OCI-LY3 (cell line): ENCODE measurements around the gene ATP2A2.

Experiments
- H2AFZ ChIP-seq: fragments of 200-600, 300-600 bp; shearing (Covaris generic); 2 replicates; pipeline ENCODE4 v1.6.0; 2014; ENCODE audit warnings: antibody characterized with exemption, low read depth, low read length
- H3K27ac ChIP-seq: fragments of 200-600, 300-600 bp; sonication (generic); 2 replicates; pipeline ENCODE4 v1.5.1; 2014; ENCODE audit warnings: mild to moderate bottlenecking, low read length, moderate library complexity, mixed read lengths
- H3K27me3 ChIP-seq: fragments of 200-600, 300-600 bp; sonication (generic); 2 replicates; pipeline ENCODE4 v1.6.1; 2014; ENCODE audit warnings: low read depth, low read length, mixed read lengths
- H3K36me3 ChIP-seq: fragments of 200-600, 300-600 bp; sonication (generic); replicated peaks from 2 replicates; pipeline ENCODE3; 2014; ENCODE audit warnings: low read depth, low read length, mixed read lengths
- H3K4me1 ChIP-seq: fragments of 300-600, 200-600 bp; sonication (generic); 2 replicates; pipeline ENCODE4 v1.6.1; 2014; ENCODE audit warnings: low read length, mixed read lengths
- H3K4me2 ChIP-seq: fragments of 200-600, 300-600 bp; sonication (generic); 2 replicates; pipeline ENCODE4 v1.6.1; 2014; ENCODE audit warnings: low read length, mixed read lengths
- H3K4me3 ChIP-seq: fragments of 300-600, 200-600 bp; sonication (generic); 2 replicates; pipeline ENCODE4 v1.5.1; 2014; ENCODE audit warnings: antibody characterized with exemption, mild to moderate bottlenecking, low read length, moderate library complexity
- H3K79me2 ChIP-seq: fragments of 300-600, 200-600 bp; shearing (Covaris generic); 2 replicates; pipeline ENCODE4 v1.6.1; 2014; ENCODE audit warnings: mild to moderate bottlenecking, low read length, mixed read lengths
- H3K9ac ChIP-seq: fragments of 300-600, 200-600 bp; shearing (Covaris generic); 2 replicates; pipeline ENCODE4 v1.6.0; 2014; ENCODE audit warnings: mild to moderate bottlenecking, low read length, moderate library complexity
- H3K9me3 ChIP-seq: fragments of 200-600, 300-600 bp; shearing (Covaris generic); 2 replicates; pipeline ENCODE4 v1.6.1; 2014; ENCODE audit warnings: low read length, mixed read lengths; ENCODE audit not compliant: insufficient read depth
- H4K20me1 ChIP-seq: fragments of 200-600, 300-600 bp; sonication (generic); 2 replicates; pipeline ENCODE4 v1.6.1; 2016; ENCODE audit warnings: low read length, mixed read lengths; ENCODE audit not compliant: insufficient read depth
- CTCF ChIP-seq: fragments of 200-600, 300-600 bp; sonication (generic); IDR thresholded peaks from 2 replicates; pipeline ENCODE4 v1.5.1; 2014; ENCODE audit warnings: antibody characterized with exemption, low read length, low read depth
- EZH2phosphoT487 ChIP-seq: fragments of 200-600 bp; shearing (Covaris generic); IDR thresholded peaks from 2 replicates; pipeline ENCODE4 v1.6.1; 2018; ENCODE audit warnings: antibody characterized with exemption, mixed run types, low read depth

The ATP2A2 gene

DNA sequence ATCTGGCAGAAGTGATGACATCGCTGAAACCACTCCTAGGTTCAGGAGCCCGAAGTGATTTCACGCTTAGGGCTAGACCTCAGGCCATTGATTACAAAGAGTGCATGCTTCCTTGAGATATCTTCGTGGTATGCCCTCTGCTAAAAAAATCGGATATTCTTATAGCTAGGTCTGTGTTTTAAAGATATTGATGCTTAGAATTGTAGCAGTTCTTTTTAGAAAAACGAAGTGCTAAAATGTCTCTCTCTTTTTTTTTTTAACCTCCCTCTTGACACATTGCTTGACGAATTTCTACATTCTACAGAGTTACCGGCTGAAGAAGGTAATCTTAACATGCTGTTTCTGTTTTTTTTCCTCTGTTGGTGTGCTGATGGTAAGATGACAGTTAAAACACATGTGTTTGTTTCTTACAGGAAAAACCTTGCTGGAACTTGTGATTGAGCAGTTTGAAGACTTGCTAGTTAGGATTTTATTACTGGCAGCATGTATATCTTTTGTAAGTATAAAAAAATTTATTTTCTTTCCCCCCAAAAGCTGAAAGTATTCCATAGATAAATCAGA is 1.3 kb downstream of the ATP2A2 start:
- H2AFZ ChIP-seq: no peak overlapping the region

GRCh38 chr12:110282956-110283817 is 2.1 kb downstream of the ATP2A2 start:
- H3K27me3 ChIP-seq: no peaks in the 10 kb centered on the region
- peaks cover 48% of the 10 kb centered on the region for H4K20me1 ChIP-seq
- no peak overlapping the region for H2AFZ ChIP-seq
- TF ChIP-seq CTCF (no peak), EZH2phosphoT487 (no peak)
- H3K9me3 ChIP-seq: no peaks in the 10 kb centered on the region
- H3K4me3 ChIP-seq: peak overlapping the region; percentile 78
- peak overlapping the region; percentile 89 for H3K9ac ChIP-seq
- H3K4me1 ChIP-seq: peaks cover 42% of the 10 kb centered on the region
- H3K79me2 ChIP-seq: peaks cover 68% of the 10 kb centered on the region
- peak overlapping the region; percentile 78 for H3K4me2 ChIP-seq
- H3K36me3 ChIP-seq: peaks cover 47% of the 10 kb centered on the region
- peak overlapping the region; percentile 38 for H3K27ac ChIP-seq

More for the DNA sequence above, 1.3 kb downstream of the ATP2A2 start:
- peak overlapping the region; percentile 89 for H3K9ac ChIP-seq
- peak overlapping the region; percentile 78 for H3K4me3 ChIP-seq
- H3K4me1 ChIP-seq: peaks cover 42% of the 10 kb centered on the region
- H3K9me3 ChIP-seq: no peaks in the 10 kb centered on the region
- H3K27me3 ChIP-seq: no peaks in the 10 kb centered on the region
- TF ChIP-seq EZH2phosphoT487: no peak
- TF ChIP-seq CTCF: no peak
- H3K36me3 ChIP-seq: peaks cover 41% of the 10 kb centered on the region
- peak overlapping the region; percentile 77 for H3K27ac ChIP-seq
- peaks cover 60% of the 10 kb centered on the region for H3K79me2 ChIP-seq
- peak overlapping the region; percentile 78 for H3K4me2 ChIP-seq
- peaks cover 46% of the 10 kb centered on the region for H4K20me1 ChIP-seq

- no peaks in the 10 kb centered on the region for H3K27me3 ChIP-seq
- H3K9me3 ChIP-seq: no peaks in the 10 kb centered on the region
- peaks cover 58% of the 10 kb centered on the region for H3K36me3 ChIP-seq
- no peak overlapping the region for H2AFZ ChIP-seq
- peak overlapping the region; percentile 78 for H3K4me2 ChIP-seq
- H3K9ac ChIP-seq: 0 out of 2 replicates have a peak overlapping the region, but pooled peaks have one; percentile 89
- H3K27ac ChIP-seq: no peak overlapping the region
- H4K20me1 ChIP-seq: peaks cover 61% of the 10 kb centered on the region
- H3K79me2 ChIP-seq: peaks cover 82% of the 10 kb centered on the region
- H3K4me3 ChIP-seq: no peak overlapping the region
- TF ChIP-seq CTCF (no peak), EZH2phosphoT487 (no peak)
- peaks cover 40% of the 10 kb centered on the region for H3K4me1 ChIP-seq
These were observed 3.5 kb downstream of the ATP2A2 start for GRCh38 chr12:110284597-110284996.

DNA sequence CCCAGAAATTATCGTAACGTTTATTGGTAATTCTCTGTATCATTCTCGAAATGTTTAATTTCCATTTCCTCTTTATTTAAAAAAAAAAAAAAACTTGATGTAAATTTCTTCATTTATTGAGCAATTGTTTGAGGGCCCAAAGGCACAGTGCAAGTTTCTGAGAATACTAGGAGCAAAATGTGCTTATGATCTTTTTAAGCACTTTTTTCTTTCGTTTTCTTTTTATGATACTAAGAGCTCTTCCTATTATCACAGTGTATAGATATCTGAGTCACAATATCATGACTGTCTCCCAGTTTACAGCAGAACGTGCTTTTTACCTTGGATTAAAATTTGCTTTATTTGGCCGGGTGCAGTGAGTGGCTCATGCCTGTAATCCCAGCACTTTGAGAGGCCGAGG is 5.6 kb downstream of the ATP2A2 start:
- Histone ChIP-seq H3K9ac (no peak overlapping the region), H4K20me1 (peaks cover 71% of the 10 kb centered on the region), H3K9me3 (no peaks in the 10 kb centered on the region), H3K4me1 (peaks cover 33% of the 10 kb centered on the region), H3K79me2 (peaks cover 100% of the 10 kb centered on the region), H2AFZ (no peak overlapping the region), H3K27ac (no peak overlapping the region), H3K4me2 (no peak overlapping the region), H3K36me3 (peaks cover 73% of the 10 kb centered on the region), H3K4me3 (no peak overlapping the region), H3K27me3 (no peaks in the 10 kb centered on the region)
- TF ChIP-seq EZH2phosphoT487 (no peak), CTCF (no peak)
